Measurements from ENCODE around the gene DDX27.
"Not testable (repeated sequence)": the region's sequence is repeated elsewhere in the genome, so short reads cannot be mapped to it uniquely, and the experiment has no call there.

The DDX27 gene

DNA sequence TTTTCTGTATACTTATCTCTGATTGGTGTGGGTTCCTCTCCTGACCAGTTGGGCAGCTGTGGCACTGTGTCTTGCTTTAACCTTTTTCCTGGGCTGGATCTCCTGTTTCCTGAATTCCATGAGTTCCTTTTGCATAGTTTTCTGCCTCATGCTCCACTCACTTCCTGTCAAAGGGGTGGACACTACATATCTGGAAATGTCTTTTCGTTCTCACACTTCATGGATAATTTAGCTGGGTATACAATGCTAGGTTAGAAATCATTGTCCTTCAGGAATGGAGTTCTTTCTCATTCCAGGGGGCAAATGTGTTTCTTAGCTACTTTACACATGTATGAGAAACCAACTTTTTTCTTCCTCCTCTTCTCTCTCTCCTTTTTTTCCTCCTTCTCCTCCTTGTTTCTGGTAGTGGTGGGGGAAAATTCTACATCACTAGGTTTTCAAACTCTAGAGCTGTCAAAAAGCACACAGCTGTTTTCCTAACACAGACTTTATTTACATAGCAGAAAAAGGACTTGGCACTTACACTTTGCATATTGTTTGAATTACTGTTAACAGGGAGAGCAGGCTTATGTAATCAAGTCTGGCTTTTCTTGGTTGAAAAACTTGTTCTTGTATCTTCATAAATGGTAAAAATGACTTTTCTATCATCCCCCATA is 9.0 kb upstream of the DDX27 start:
- DNase-seq, result no peak

- no peak for DNase-seq
These were observed 8.5 kb upstream of the DDX27 start for GRCh38 chr20:49210757-49211110.

DNA sequence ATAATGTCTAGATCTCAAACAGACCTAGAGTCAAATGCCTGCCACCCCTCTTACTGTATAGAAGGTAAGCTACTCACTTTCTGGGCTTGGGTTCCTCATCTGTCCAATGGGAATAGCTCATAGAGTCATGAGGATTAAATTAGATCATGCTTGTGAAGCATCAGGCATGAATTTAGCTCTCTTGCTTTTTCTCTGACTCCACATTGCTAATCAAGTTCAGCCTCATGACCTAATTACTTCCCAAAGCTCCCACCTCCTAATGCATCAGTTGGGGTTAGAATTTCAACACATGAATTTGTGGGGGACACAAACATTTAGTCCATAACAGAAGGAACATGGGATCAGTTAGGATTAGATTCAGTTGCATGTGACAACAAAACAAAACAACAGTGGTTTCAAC is 4.6 kb upstream of the DDX27 start:
- no peak for DNase-seq

- no peak for DNase-seq
These were observed 4.0 kb upstream of the DDX27 start for GRCh38 chr20:49215232-49215631.

GRCh38 chr20:49216991-49217578 is 2.1 kb upstream of the DDX27 start:
- DNase-seq, result peak; percentile 90

- DNase-seq, result not testable (repeated sequence)
These were observed 501 bp upstream of the DDX27 start for GRCh38 chr20:49218739-49219090.

- no peak for DNase-seq
These were observed 962 bp downstream of the DDX27 start for GRCh38 chr20:49219924-49220831.

DNA sequence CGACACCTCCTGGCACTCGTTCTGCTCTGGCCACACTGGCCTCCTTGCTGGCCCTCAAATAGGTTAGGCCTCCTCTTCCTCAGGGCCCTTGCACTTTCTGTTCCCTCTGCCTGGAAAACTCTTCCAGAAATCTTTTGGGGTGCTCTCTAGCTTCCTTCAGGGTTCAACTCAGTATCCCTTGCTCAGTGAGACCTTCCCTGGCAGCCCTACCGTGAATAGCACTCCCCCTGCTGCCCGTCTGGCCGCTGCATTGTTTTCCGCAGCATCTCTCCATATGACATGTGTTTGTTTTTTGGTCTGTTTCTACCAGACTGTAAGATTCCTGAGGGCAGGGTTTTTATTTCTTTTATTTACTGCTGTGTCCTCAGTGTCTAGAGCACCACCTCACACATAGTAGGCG is 6.7 kb downstream of the DDX27 start:
- no peak for DNase-seq

DNA sequence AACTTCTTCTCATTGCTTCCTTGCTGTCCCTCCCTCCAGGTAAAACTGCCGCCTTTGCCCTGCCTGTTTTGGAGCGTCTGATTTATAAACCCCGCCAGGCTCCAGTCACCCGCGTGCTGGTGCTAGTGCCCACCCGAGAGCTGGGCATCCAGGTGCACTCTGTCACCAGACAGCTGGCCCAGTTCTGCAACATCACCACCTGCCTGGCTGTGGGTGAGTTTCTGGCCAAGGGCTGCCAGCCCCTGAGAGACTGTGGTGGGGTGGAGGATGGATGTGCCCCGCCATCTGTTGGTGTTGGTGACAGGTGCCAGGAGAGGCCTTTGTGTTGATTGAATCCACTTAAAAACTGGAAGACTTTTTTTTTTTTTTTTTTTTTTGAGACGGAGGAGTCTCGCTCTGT is 9.5 kb downstream of the DDX27 start:
- no peak for DNase-seq

DNA sequence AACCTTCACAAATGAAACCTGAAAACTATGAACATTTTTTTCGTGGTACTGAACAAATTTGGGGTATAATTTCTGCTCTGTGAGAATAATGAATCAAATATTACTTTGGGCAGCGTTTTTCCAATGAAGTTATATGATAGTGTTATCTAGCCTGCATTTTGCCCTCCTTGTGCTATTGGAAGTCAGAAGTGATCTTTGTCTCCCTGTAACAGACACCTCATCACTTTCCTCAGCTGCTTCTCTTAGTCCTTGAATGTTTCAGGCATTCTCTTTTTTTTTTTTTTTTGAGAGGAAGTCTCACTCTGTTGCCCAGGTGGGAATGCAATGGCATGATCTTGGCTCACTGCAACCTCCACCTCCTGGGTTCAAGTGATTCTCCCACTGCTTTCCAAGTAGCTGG is 10.2 kb downstream of the DDX27 start:
- DNase-seq, result no peak

GRCh38 chr20:49230021-49230420 is 10.8 kb downstream of the DDX27 start:
- no peak for DNase-seq

- DNase-seq, result no peak
These were observed 11.4 kb downstream of the DDX27 start for GRCh38 chr20:49230561-49231133.

DNA sequence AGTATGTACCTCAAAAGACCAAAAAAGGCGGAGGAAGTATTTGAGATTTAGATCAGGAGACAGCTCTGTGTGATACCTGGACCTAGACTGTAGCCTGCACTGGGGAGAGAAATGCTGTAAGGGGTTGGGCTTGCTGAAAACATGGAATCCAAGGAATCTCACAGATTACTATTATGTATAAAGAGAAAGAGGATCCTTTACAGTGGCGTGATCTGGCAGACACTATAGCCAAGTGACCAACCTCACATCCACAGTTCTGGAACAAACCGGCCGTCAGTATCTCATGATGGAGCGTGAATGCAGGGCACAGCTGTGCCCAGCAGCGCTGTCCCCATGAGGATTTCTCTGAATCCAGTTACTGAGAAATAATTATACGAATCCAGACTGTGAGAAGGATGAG is 12.3 kb downstream of the DDX27 start:
- DNase-seq, result no peak

DNA sequence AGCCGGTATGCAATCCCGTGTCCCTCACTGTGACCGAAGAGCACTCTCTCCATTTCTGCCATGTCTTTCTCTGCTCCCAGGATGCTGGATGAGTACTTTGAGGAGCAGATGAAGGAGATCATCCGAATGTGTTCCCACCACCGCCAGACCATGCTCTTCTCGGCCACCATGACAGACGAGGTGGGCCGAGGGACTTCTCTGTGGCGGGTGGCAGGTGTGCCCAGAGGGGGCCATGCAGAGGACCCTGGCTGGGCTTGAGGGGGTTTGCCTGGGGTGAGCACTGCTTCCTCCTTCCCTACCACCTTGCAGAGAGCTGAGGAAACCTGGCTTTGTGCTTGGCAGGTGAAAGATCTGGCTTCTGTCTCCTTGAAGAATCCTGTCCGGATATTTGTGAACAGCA is 14.0 kb downstream of the DDX27 start:
- no peak for DNase-seq

DNA sequence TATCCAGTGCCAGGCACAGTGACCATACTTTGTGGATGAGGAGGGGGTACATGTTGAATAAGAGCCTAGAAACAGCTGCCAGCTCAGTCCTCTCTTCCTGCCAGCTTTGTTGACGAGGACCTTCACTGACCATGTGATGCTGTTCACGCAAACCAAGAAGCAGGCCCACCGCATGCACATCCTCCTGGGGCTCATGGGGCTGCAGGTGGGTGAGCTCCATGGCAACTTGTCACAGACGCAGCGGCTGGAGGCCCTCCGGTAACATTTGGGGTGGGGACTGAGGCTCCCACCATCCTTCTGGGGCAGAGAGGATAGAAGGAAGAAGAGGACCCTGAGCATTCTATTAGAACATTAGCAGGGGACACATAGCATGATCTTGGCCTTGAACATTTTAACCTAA is 15.6 kb downstream of the DDX27 start:
- no peak for DNase-seq

DNA sequence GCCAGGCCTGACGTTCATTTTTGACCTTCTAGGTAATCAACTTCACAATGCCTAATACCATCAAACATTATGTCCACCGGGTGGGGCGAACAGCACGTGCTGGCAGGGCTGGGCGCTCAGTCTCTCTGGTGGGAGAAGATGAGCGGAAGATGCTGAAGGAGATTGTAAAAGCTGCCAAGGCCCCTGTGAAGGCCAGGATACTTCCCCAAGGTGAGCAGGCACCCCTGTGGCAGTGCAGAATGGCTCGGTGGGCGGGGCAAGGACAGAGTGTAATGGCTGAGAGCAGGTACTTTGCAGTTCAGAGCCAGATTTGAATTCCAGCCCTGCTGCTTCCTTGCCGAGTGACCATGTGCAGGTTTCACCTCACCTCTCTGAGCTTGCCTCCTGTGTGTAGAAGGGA is 17.1 kb downstream of the DDX27 start:
- no peak for DNase-seq

GRCh38 chr20:49237531-49237930 is 18.3 kb downstream of the DDX27 start:
- no peak for DNase-seq

DNA sequence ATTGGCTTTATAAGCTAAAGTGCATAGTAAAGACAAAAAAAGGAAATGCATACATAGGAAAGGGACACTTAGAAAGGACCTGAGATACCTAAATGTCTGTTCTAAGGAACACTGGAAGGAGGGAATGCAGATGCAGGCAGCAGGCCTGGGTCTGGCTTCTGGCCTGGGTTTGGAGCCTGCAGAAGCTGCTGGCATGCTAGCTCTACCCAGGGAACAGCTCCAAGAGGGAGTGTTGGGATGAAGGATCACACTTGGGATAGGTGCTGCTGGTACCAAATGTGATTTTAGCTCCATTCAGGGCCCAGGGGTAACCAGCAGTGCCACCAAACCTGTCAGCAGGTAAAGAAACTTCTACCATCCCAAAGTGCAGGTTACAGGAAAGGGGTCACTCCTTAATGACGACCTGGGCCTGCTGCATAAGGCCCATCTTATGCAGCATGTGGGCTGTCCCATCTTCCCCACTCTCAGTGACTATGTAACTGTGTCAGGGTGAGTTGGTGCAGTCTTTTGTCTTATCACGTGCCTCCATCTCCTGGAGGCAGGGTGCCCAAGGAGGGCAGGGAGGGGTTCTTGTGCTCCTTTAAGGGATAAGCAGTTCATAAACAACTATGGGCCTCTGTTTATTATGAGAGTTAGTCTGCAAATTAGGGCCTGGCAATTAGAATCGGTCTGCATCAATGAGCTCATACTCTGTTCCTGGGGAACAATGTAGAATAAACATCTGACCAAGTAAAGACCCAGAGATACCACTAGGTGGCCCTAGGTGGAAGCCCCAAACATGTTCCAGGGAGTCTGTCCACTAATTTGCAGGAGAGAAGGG is 26.9 kb downstream of the DDX27 start:
- peak; percentile 53 for DNase-seq

DNA sequence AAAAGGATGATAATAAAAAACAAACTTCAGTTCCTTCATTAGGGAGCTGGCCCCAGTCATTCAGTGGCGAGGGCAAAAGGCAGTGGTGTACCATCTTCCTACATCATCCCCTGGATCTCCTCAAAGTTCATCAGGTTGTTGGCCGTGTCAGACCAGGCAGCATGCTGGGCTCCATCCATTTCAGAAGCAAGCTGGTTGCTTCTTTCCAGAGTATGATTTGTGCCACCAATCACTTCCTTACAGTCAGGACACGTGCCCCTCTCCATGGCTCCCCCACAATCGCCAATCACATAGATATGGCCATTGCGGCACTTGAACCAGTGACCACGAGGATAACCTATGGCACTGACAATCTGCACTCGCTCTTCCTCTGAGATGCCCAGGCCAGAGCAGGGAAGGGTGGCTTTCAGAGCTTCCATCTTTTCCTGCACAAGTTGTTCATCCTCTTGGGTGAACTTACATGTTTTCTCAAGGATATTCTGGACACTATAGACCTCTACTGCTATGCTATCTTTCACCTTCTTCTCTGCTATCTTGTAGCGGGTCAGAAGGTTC is 28.0 kb downstream of the DDX27 start:
- DNase-seq, result no peak

- no peak for DNase-seq
These were observed 28.6 kb downstream of the DDX27 start for GRCh38 chr20:49247792-49248191.

- DNase-seq, result no peak
These were observed 29.1 kb downstream of the DDX27 start for GRCh38 chr20:49248301-49248700.

- no peak for DNase-seq
These were observed 29.9 kb downstream of the DDX27 start for GRCh38 chr20:49248879-49249665.

All from CD4-positive, alpha-beta T cell treated with Interleukin-12 subunit alpha and Interleukin-12 subunit beta, for 1 hour (primary cell).